Subcutaneous adipose tissue (tissue), 4 donors: ENCODE results near the gene TOM1. TPM values are rescaled to one million over a fixed set of nuclear protein-coding genes. Genes with fewer than 3 reads are reported as not detected.

Experiments used
- CTCF ChIP-seq: fragments of 450-650 bp; IDR thresholded peaks from one replicate; pipeline ENCODE4 v1.5.1; 2016; ENCODE audit warnings: low read depth, mild to moderate bottlenecking, control low read depth, antibody characterized with exemption, moderate library complexity
- total RNA-seq, 4 donors: library from RNA; depleted of rRNA; stranded (reverse); fragments of >200 nt; gene quantifications; one replicate each; pipeline ENCODE4 v1.1.0, GENCODE V29; 2016

The TOM1 gene
- total RNA-seq, 4 donors from 2014 or later, result 54.5 to 94.4 (median 76.9) TPM

DNA sequence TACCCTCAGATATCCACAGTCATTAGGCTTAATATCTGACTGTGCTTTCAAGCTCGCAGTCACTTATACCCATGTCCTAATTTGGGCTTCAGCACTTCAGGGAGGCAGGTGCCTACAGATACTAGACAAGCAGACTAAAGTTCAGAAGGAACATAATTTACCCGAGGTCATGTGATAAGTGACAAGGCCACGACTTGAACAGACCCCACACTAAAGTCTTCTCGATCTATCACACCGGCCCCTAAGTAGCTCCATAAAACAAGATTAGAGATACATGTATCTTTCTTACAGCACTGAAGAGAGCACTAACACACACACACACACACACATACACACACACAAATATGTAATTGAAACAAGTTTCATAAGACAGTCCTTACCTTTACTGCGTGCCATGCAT, 32.6 kb downstream of the TOM1 start:
- TF ChIP-seq CTCF, result no peak

DNA sequence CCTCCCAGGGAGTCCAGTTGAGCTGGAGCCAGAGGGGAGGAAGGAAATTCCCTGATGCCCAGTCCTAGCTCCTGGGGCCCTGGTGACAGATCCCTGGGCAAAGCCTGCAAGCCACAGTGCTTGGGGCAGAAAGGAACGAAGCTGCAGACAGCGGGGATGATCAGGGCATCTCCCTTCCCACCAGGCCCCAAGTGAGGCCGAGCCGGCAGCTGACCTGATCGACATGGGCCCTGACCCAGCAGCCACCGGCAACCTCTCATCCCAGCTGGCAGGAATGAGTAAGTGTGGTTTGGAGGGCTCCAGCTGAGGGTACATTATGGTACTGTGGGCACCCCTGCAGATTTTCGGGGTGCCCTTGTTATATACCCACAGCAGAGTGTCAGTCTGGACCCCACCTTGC, 33.5 kb downstream of the TOM1 start:
- no peak for TF ChIP-seq CTCF

DNA sequence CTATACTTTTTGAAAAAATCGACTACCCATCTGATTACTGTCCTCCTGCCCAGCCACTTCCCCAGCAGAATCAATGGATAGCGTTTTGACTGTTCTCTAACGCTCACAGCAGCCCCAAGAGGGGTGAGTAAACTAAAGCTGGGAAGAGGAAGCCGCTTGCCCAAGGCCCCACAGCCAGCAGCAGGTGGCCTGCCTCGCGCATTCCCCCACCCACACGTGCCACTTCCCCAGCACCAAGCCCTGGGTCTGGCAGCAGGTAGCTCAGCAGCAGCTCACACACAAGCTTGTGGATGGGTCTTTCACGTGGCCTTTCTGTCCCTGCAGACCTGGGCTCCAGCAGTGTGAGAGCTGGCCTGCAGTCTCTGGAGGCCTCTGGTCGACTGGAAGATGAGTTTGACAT, 34.3 kb downstream of the TOM1 start:
- TF ChIP-seq CTCF, result no peak

GRCh38 chr22:35335468-35335867, 35.8 kb downstream of the TOM1 start:
- no peak for TF ChIP-seq CTCF

DNA sequence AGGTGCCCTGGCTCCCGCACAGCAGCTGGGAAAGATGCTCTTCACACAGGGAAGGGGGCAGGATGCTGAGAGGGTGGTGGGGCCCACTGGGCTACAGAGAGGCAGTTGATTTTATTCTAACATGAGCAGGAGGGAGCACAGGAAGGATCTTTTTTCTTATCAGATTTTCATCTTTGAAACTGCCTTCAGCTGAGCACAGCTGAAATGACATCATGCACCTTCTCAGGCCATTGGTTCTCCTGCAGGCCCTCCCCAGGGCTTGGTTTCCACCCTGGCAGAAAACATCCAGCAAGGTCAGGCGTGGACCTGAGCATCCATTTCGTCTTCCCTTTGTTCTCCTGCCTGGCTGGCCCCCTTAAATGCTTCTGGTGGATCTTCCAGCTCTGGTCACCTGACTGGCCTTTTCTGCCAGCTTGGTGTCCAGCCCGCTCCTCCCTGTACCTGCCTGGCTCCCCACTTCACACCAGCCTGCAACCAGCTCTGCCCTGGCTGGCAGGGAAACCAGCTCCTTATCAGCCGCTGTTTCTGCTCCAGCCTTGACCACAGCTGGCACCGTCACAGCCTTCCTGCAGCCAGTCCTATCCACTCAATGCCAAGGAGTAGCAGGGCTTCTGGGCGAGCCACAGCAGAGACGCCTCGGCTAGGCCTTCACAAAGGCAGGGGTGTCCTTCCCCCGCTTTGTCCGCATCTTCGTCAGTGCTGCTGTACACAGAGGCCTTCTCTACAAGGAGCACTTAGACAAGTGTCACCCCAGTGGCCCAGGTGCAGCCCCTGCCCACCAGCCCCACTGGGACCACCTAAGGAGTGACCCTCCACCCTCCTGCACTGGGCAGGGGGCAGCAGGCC, 36.5 kb downstream of the TOM1 start:
- TF ChIP-seq CTCF, result no peak

- TF ChIP-seq CTCF, result no peak
These were observed 38.2 kb downstream of the TOM1 start for GRCh38 chr22:35337932-35338331.

DNA sequence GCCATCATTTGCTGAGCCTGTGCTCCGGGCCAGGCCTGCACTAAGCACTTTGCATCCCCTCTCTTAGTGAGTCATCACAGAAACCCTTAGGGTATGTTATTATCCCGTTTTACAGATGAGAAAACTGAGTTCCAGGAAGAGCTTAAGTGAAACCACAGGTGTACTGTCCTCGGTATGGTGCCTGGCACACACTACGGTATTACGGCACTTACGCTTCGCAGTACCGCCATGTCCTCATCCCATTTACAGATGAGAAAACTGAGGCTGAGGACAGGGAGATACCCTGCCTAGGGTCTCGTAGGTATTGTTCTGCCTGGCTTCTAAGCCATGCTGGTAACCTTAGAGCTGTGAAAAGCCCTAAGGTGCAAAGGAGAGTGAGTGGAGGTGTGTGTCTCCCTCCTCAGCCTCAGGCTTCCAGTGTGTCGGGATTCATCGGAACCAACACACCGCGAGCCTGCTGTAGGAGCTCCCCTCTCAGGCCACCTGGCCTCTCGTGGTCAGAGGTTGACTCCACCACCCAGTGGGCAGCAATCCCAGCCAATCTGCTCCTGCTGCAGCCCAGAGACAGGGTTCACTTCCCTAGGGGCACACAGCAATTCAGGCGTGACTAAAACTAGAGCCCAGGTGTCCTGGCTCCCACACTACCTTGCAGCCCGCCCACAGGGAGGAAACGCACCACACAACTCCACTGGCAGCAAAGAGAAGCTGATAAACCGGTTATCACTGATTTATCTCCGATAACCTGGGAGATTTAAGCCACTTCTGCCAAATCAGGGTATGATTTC, 41.6 kb downstream of the TOM1 start:
- TF ChIP-seq CTCF, result no peak
